ENCODE data around the gene OSBPL6.

OSBPL6 gene

DNA sequence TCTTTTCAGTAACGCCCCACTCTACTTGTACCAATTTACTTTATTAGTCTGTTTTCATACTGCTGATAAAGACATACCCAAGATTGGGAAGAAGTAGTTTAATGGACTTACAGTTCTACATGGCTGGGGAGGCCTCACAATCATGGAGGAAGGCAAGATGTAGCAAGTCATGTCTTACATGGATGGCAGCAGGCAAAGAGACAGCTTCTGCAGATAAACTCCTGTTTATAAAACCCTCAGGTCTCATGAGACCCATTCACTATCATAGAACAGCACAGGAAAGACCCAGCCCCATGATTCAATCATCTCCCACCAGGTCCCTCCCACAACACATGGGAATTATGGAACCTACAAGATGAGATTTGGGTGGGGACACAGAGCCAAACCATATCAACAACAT lies 38.8 kb upstream of the OSBPL6 start:
- H3K4me3 ChIP-seq (ENCODE audit: low read depth, low read length): no peak overlapping the region
- H3K9me3 ChIP-seq (ENCODE audit: control insufficient read depth, low read length): no peaks in the 10 kb centered on the region
- H3K36me3 ChIP-seq (ENCODE audit: control insufficient read depth, insufficient read depth, low read length): no peaks in the 10 kb centered on the region
- no peak overlapping the region for H3K9ac ChIP-seq
- no peak overlapping the region for H3K4me2 ChIP-seq (ENCODE audit: low read length)
- TF ChIP-seq, protein P1, sequence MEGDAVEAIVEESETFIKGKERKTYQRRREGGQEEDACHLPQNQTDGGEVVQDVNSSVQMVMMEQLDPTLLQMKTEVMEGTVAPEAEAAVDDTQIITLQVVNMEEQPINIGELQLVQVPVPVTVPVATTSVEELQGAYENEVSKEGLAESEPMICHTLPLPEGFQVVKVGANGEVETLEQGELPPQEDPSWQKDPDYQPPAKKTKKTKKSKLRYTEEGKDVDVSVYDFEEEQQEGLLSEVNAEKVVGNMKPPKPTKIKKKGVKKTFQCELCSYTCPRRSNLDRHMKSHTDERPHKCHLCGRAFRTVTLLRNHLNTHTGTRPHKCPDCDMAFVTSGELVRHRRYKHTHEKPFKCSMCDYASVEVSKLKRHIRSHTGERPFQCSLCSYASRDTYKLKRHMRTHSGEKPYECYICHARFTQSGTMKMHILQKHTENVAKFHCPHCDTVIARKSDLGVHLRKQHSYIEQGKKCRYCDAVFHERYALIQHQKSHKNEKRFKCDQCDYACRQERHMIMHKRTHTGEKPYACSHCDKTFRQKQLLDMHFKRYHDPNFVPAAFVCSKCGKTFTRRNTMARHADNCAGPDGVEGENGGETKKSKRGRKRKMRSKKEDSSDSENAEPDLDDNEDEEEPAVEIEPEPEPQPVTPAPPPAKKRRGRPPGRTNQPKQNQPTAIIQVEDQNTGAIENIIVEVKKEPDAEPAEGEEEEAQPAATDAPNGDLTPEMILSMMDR (IDR thresholded peaks at IDR 0.05): no peak
- no peaks in the 10 kb centered on the region for H3K79me2 ChIP-seq
- H3K27ac ChIP-seq: no peak overlapping the region
- H3K4me1 ChIP-seq: peaks cover 5% of the 10 kb centered on the region
- no peaks in the 10 kb centered on the region for H3K27me3 ChIP-seq (ENCODE audit: control insufficient read depth, insufficient read depth, low read length)
- H2AFZ ChIP-seq: no peak overlapping the region

DNA sequence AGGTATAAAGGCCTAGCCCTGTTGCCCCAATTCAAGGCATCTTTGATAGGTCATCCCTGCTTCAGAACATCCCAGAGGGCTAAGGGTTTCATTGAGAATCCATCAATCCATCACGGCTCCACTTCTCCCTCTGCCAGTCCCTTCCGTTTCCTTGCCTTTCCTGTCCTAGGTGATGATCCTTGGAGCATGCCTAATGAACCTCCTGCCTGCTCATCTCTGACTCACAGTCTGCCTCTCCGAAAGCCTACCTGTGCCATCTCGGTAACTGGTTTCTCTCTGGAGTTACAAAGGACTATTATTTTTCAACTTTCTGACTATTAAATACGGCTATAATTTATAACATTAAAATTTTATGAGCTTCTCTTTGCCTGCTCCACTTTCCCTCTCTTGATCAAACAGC lies 36.7 kb upstream of the OSBPL6 start:
- no peak overlapping the region for H3K27ac ChIP-seq
- no peaks in the 10 kb centered on the region for H3K9me3 ChIP-seq (ENCODE audit: control insufficient read depth, low read length)
- H3K27me3 ChIP-seq (ENCODE audit: control insufficient read depth, insufficient read depth, low read length): no peaks in the 10 kb centered on the region
- H3K4me1 ChIP-seq: peaks cover under 1% of the 10 kb centered on the region
- H2AFZ ChIP-seq: no peak overlapping the region
- TF ChIP-seq, protein P1 (IDR thresholded peaks at IDR 0.05): no peak
- H3K9ac ChIP-seq: no peak overlapping the region
- H3K4me2 ChIP-seq (ENCODE audit: low read length): no peak overlapping the region
- H3K4me3 ChIP-seq (ENCODE audit: low read depth, low read length): no peak overlapping the region
- H3K79me2 ChIP-seq: no peaks in the 10 kb centered on the region
- no peaks in the 10 kb centered on the region for H3K36me3 ChIP-seq (ENCODE audit: control insufficient read depth, insufficient read depth, low read length)

DNA sequence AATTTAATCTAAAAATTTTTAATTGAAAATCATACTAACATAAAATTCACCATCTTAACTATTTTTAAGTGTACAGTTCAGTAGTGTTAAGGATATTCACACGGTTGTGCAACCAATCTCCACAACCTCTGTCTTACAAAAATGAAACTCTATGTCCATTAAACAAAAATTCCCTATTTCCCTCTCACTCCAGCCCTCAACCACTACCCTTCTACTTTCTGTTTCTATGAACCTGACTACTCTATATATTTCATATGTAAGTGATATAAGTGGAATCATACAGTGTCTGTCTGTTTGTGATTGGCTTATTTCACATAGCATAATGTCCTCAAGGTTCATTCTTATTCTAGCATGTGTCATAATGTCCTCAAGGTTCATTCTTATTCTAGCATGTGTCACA lies 34.3 kb upstream of the OSBPL6 start:
- Histone ChIP-seq H3K9ac (no peak overlapping the region), H3K4me2 (ENCODE audit: low read length) (no peak overlapping the region), H3K27me3 (ENCODE audit: control insufficient read depth, insufficient read depth, low read length) (no peaks in the 10 kb centered on the region), H3K27ac (no peak overlapping the region), H3K9me3 (ENCODE audit: control insufficient read depth, low read length) (no peaks in the 10 kb centered on the region), H3K36me3 (ENCODE audit: control insufficient read depth, insufficient read depth, low read length) (no peaks in the 10 kb centered on the region), H3K4me1 (no peaks in the 10 kb centered on the region), H2AFZ (no peak overlapping the region), H3K79me2 (no peaks in the 10 kb centered on the region), H3K4me3 (ENCODE audit: low read depth, low read length) (no peak overlapping the region)
- TF ChIP-seq, protein P1 (IDR thresholded peaks at IDR 0.05): no peak

DNA sequence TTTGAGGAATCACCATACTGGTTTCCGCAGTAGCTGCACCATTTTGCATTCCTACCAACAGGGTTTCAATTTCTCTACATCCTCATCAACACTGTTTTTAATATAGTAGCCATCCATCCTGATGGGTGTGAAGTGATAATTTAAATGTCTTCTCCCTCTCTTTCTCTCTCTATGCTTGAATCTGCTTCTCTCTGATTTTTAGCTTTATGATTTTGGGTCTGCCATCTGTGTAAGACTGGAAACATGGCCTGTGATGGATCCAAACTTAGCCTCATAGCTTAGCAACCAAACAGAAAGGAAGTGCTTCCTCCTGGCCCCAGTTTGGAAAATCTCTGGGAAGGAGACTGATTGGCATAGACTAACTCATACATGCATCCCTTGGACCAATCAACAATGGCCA lies 33.7 kb upstream of the OSBPL6 start:
- Histone ChIP-seq H3K4me2 (ENCODE audit: low read length) (no peak overlapping the region), H3K36me3 (ENCODE audit: control insufficient read depth, insufficient read depth, low read length) (no peaks in the 10 kb centered on the region)
- TF ChIP-seq, protein P1 (IDR thresholded peaks at IDR 0.05): no peak

DNA sequence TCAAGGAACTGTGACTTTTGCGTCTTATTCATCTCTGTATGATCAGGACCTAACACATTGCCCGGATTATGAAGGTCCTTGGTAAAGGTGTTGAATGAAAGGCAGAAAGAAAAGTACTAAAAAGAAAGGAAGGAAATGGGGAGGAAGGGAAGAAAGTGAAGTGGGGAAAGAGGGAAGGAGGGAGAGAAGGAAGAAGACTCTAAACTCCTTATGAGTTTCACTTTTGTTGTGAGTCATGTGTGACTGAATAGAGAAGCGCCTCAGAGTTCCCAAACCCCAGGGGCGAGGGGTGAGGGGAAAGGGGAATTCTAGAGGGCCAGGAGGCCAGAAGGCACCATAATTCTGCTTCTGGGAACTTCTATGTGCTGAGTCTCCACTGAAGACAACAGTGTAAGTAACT lies 30.9 kb upstream of the OSBPL6 start:
- Histone ChIP-seq H3K9ac (no peak overlapping the region), H3K4me3 (ENCODE audit: low read depth, low read length) (no peak overlapping the region), H3K27me3 (ENCODE audit: control insufficient read depth, insufficient read depth, low read length) (no peaks in the 10 kb centered on the region), H3K4me2 (ENCODE audit: low read length) (no peak overlapping the region), H2AFZ (peak overlapping the region; percentile 40), H3K4me1 (no peaks in the 10 kb centered on the region), H3K9me3 (ENCODE audit: control insufficient read depth, low read length) (no peaks in the 10 kb centered on the region), H3K36me3 (ENCODE audit: control insufficient read depth, insufficient read depth, low read length) (no peaks in the 10 kb centered on the region), H3K79me2 (no peaks in the 10 kb centered on the region), H3K27ac (no peak overlapping the region)
- TF ChIP-seq, protein P1 (IDR thresholded peaks at IDR 0.05): no peak

More for the DNA sequence above, 33.7 kb upstream of the OSBPL6 start:
- H3K27ac ChIP-seq: no peak overlapping the region
- no peaks in the 10 kb centered on the region for H3K9me3 ChIP-seq (ENCODE audit: control insufficient read depth, low read length)
- H3K4me1 ChIP-seq: no peaks in the 10 kb centered on the region
- H3K27me3 ChIP-seq (ENCODE audit: control insufficient read depth, insufficient read depth, low read length): no peaks in the 10 kb centered on the region
- no peaks in the 10 kb centered on the region for H3K79me2 ChIP-seq
- H3K4me3 ChIP-seq (ENCODE audit: low read depth, low read length): no peak overlapping the region
- H2AFZ ChIP-seq: no peak overlapping the region
- H3K9ac ChIP-seq: no peak overlapping the region

Data from parathyroid adenoma (tissue), 2 donors.